Stomach (tissue), 9 donors: ENCODE results near the gene TTLL11. TPM values are rescaled to one million over a fixed set of nuclear protein-coding genes. Genes with fewer than 3 reads are reported as not detected.

ENCODE experiments used
- DNase-seq, 2 donors: peaks; one replicate each; pipeline versions ENCODE4 v3.0.0 to v3.0.0-alpha.2; 2013 to 2019
- H3K27ac ChIP-seq, 5 donors: fragments of 200-600 bp in 4 of 5; sonication (generic) in 4 of 5; one replicate each; pipeline ENCODE4 v1.5.1; 2013 to 2019; ENCODE audit warnings: mild to moderate bottlenecking in 1 of 5, moderate library complexity in 1 of 5
- H3K27me3 ChIP-seq, 3 donors: fragments of 200-600 bp; sonication (generic); one replicate each; pipeline ENCODE4 v1.5.1; 2017 to 2019; ENCODE audit warnings: mixed run types in 1 of 3
- H3K36me3 ChIP-seq, 4 donors: fragments of 200-600 bp; sonication (generic); 1 replicate in 3 of 4; 2 replicates in 1 of 4; pipeline ENCODE4 v1.5.1; 2016 to 2019
- H3K4me1 ChIP-seq, 4 donors: fragments of 200-600 bp; sonication (generic); one replicate each; pipeline ENCODE4 v1.5.1; 2016 to 2019
- H3K4me3 ChIP-seq, 4 donors: fragments of 200-600 bp; sonication (generic) in 3 of 4; one replicate each; pipeline ENCODE4 v1.5.1; 2016 to 2019; ENCODE audit warnings: mild to moderate bottlenecking in 1 of 4
- H3K9me3 ChIP-seq, 4 donors: fragments of 200-600 bp; sonication (generic); one replicate each; pipeline ENCODE4 v1.5.1; 2016 to 2019
- EP300 ChIP-seq: sonication (generic); formaldehyde crosslinking; IDR thresholded peaks from one replicate; pipeline ENCODE4 v1.6.1; 2017; ENCODE audit warnings: antibody characterized with exemption
- POLR2A ChIP-seq, 4 donors: fragments of 450-650 bp; IDR thresholded peaks; one replicate each; pipeline ENCODE4 v1.6.1; 2016; ENCODE audit warnings: antibody characterized with exemption in 4 of 4, control low read depth in 2 of 4, mild to moderate bottlenecking in 1 of 4, moderate library complexity in 1 of 4
- POLR2AphosphoS5 ChIP-seq, 3 donors: sonication (generic); formaldehyde crosslinking; IDR thresholded peaks; one replicate each; pipeline ENCODE4 v1.6.1; 2016; ENCODE audit warnings: antibody characterized with exemption in 3 of 3
- WGBS, 5 donors: extraction: QIAGEN DNeasy Blood & Tissue Kit in 3 of 5; methylation state at CpG; one replicate each; pipeline versions ENCODE4 v1.1.5 to v1.1.7; 2013 to 2018; 5-methylcytosine and 5-hydroxymethylcytosine counted together
- intact Hi-C: fragments of 100-400 bp; cut with DNase I; formaldehyde crosslinking; loops from one replicate; pipeline ENCODE4 v1.15.1; 2023; ENCODE audit warnings: low total_unique reads
- polyA plus RNA-seq, 3 donors: library from polyadenylated mRNA; stranded (reverse); fragments of 200-250 nt; gene quantifications; one replicate each; pipeline ENCODE4 v1.2.3, GENCODE V29; 2013
- total RNA-seq, 5 donors: library from RNA; depleted of rRNA; stranded (reverse); fragments of >200 nt; gene quantifications; one replicate each; pipeline versions ENCODE4 v1.1.0 to v1.2.3, GENCODE V29; 2014 to 2016
- TF ChIP-seq, protein P1 (sequence below), 7 experiments: fragments of 450-650 bp in 4 of 7; fragments of 200-600 bp in 3 of 7; sonication (generic) in 3 of 7; IDR thresholded peaks; one replicate each; pipeline ENCODE4 v1.5.1; 2016 to 2019; ENCODE audit warnings: antibody characterized with exemption in 7 of 7, control low read depth in 2 of 7, mild to moderate bottlenecking in 1 of 7
- donor health status: healthy with polysubstance abuse.
- donor health status: Bipolar disorder and iron deficiency.
- donor health status: healthy.

Gene TTLL11
- total and polyA plus RNA-seq, 8 donors: 3.6 to 18.2 (median 9.4) TPM

DNA sequence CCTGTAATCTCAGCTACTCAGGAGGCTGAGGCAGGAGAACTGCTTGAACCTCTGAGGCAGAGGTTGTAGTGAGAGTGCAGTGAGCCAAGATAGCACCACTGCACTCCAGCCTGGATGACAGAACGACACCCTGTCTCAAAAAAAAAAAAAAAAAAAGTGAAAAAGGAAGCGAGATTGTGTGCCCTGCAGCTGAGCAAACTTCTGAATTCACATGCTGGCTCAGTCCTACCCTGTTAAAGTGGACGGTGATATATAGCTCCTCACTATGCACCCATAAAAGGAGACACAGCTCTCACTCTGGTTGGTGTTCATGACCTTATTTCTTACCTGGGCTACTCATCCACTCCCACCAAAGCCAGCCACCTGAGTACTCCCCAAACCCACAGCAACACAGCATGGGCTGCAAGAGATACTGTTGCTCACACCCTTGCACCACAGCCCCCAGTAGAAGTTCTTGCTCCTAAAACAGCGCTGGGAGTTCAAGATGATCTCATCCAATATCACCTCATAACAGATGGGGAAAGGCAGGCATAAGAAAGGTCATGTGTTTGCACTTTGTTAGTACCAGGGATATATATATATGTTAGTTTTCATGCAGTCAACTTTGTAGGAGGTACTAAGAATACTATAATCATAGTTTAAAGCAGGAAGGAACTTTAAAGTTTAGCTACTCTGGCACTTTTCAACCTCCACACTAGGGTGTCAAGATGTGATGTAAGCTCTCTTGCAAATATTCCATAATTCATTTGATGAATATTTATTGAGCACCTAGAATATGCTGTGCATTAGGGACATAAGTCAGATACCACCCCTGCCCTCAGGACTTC lies 4.0 kb downstream of the TTLL11 start:
- intact Hi-C loops: no loop called here

DNA sequence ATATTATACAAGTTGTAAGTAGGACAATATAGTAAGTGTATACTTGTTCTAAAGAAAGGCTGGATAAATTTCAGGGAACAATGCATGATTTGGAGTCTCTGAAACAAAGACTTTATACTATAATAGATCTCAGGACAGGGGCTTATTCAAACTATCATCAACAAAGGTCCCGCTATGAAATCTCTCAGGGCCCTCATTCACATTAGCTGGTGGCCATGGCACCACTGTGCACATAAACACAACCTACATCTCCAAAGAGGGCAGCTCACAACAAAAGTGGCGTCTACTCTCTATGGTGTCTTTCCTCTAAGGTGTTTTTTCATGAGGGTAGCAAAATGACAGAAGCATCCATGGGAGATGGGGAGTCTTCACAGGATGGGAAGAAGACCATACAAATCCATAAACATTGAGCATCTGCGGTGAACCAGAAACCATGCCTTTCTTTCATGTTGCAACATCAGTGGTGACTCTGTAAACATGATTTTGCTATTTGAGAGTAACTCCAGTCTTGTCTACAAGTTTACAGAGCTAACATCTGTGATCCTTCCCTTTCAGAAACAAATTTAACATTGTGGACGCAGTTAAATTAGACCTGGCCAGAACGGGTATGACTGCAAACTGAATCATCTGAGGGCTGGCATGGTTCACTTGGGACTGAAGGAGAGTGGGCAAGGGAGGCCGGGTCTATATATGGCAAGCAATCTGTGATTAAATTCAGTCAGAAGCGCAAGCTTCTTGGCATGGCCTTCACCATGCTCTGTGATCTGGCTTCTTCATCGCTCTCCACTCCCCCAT lies 5.5 kb downstream of the TTLL11 start:
- Histone ChIP-seq H3K36me3 (no peaks in the 10 kb centered on the region), H3K4me3 (no peak overlapping the region), H3K4me1 (peaks cover 20 to 73% (median 45%) of the 10 kb centered on the region in 4 donors), H3K9me3 (no peaks in the 10 kb centered on the region), H3K27me3 (no peaks in the 10 kb centered on the region), H3K27ac (peak overlapping the region; percentile 9 to 69 (median 39))
- intact Hi-C loops: no loop called here
- peak; percentile 47 to 65 (median 65) for TF ChIP-seq POLR2AphosphoS5 (IDR thresholded peaks at IDR 0.05)
- TF ChIP-seq, protein P1, sequence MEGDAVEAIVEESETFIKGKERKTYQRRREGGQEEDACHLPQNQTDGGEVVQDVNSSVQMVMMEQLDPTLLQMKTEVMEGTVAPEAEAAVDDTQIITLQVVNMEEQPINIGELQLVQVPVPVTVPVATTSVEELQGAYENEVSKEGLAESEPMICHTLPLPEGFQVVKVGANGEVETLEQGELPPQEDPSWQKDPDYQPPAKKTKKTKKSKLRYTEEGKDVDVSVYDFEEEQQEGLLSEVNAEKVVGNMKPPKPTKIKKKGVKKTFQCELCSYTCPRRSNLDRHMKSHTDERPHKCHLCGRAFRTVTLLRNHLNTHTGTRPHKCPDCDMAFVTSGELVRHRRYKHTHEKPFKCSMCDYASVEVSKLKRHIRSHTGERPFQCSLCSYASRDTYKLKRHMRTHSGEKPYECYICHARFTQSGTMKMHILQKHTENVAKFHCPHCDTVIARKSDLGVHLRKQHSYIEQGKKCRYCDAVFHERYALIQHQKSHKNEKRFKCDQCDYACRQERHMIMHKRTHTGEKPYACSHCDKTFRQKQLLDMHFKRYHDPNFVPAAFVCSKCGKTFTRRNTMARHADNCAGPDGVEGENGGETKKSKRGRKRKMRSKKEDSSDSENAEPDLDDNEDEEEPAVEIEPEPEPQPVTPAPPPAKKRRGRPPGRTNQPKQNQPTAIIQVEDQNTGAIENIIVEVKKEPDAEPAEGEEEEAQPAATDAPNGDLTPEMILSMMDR (IDR thresholded peaks at IDR 0.05): no peak
- 60 to 85% (median 79%) methylated on average over 8 of the region's 8 CpGs for WGBS, 5 donors
- DNase-seq: no peak

More for the DNA sequence above, 4.0 kb downstream of the TTLL11 start:
- 50 to 63% (median 53%) methylated on average over 4 of the region's 4 CpGs for WGBS, 5 donors
- Histone ChIP-seq H3K9me3 (no peaks in the 10 kb centered on the region), H3K27ac (peak overlapping the region in 3 of 5 donors; percentile 39 to 69 (median 59)), H3K27me3 (no peaks in the 10 kb centered on the region), H3K4me1 (peaks cover 26 to 79% (median 46%) of the 10 kb centered on the region in 4 donors), H3K36me3 (no peaks in the 10 kb centered on the region), H3K4me3 (no peak overlapping the region)
- peak in 1 of 2 donors; percentile 29 for DNase-seq
- no peak for TF ChIP-seq POLR2AphosphoS5 (IDR thresholded peaks at IDR 0.05)
- TF ChIP-seq POLR2A (IDR thresholded peaks at IDR 0.05): no peak
- TF ChIP-seq, protein P1 (IDR thresholded peaks at IDR 0.05): no peak
- TF ChIP-seq EP300: no peak

DNA sequence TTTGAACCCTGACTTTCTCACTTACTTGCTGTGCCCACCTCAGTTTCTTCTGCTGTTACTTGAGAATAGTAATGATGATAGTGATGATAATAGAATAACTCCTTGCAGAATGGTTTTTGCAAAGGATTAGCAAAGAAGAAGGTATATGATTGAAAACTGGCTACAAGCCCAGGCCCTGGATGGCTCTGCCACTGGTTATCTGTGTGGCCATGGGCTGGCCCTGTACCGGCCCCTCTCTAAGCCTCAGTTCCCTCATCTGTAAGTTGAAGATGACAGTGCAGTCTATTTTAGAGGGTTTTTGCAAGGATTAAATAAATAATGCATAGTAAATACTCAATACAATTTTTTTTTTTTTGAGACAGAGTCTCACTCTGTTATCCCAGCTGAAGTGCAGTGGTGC lies 6.2 kb downstream of the TTLL11 start:
- WGBS, 5 donors: 71 to 95% (median 90%) methylated on average over 1 of the region's 1 CpG
- Histone ChIP-seq H3K36me3 (no peaks in the 10 kb centered on the region), H3K27ac (peak overlapping the region in 2 of 5 donors; percentile 59 to 69), H3K27me3 (no peaks in the 10 kb centered on the region), H3K9me3 (no peaks in the 10 kb centered on the region), H3K4me3 (no peak overlapping the region), H3K4me1 (peaks cover 13 to 71% (median 41%) of the 10 kb centered on the region in 4 donors)
- DNase-seq: no peak
- TF ChIP-seq POLR2AphosphoS5 (IDR thresholded peaks at IDR 0.05) (no peak), POLR2A (IDR thresholded peaks at IDR 0.05) (no peak), EP300 (no peak)
- TF ChIP-seq, protein P1 (IDR thresholded peaks at IDR 0.05): no peak
- intact Hi-C loops: no loop called here

DNA sequence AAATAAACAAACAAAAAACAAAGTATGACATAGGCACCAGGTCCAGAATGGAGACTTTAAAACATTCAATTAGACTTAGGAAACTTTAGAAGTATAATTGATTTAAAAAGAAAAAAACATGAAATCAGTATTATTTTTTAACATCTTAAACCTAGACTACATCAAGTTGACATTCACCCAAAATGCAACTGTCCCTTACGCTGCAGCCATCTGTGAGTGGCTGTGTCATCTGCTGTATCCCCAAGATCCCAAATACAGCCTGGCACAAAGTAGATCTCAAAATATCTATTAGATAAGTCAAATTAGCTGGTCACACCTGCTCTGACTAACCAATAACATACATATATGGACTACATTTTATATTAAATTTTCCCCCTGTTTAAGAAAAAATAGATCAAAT lies 7.8 kb downstream of the TTLL11 start:
- Histone ChIP-seq H3K9me3 (no peaks in the 10 kb centered on the region), H3K27ac (no peak overlapping the region), H3K4me3 (no peak overlapping the region), H3K36me3 (no peaks in the 10 kb centered on the region), H3K27me3 (no peaks in the 10 kb centered on the region), H3K4me1 (peaks cover 0 to 67% (median 29%) of the 10 kb centered on the region in 4 donors)
- TF ChIP-seq, protein P1 (IDR thresholded peaks at IDR 0.05): no peak
- WGBS, 5 donors: 94 to 100% (median 98%) methylated on average over 1 of the region's 1 CpG
- DNase-seq: no peak
- intact Hi-C loops: no loop called here
